Left renal pelvis (tissue), 4 donors: Measurements from ENCODE around the gene ERICH4. TPM values are rescaled to one million over a fixed set of nuclear protein-coding genes. Genes with fewer than 3 reads are reported as not detected.
"Not testable (repeated sequence)": the region's sequence is repeated elsewhere in the genome, so short reads cannot be mapped to it uniquely, and the experiment has no call there.

Experiments used
- DNase-seq, 4 donors: peaks; one replicate each; pipeline ENCODE4 v3.0.0-alpha.2; 2013; ENCODE audit warnings: low read depth in 4 of 4, low spot score in 3 of 4
- polyA plus RNA-seq, 4 donors: library from polyadenylated mRNA; unstranded; fragments of 120-200 nt; gene quantifications; one replicate each; pipeline ENCODE4 v1.2.1, GENCODE V29; 2013; ENCODE audit not compliant: insufficient read length in 4 of 4

The ERICH4 gene
- polyA plus RNA-seq, 4 donors = 0.14 to 5.2 (median 3.4) TPM

- DNase-seq = no peak
Measured at GRCh38 chr19:41433171-41433570, 9.8 kb upstream of the ERICH4 start.

- no peak for DNase-seq
Measured at GRCh38 chr19:41434450-41434849, 8.5 kb upstream of the ERICH4 start.

- not testable (repeated sequence) for DNase-seq
Measured at GRCh38 chr19:41435376-41435775, 7.6 kb upstream of the ERICH4 start.

- DNase-seq = no peak
Measured at GRCh38 chr19:41435936-41436673, 6.9 kb upstream of the ERICH4 start.

GRCh38 chr19:41436674-41436951, 6.3 kb upstream of the ERICH4 start:
- no peak for DNase-seq

GRCh38 chr19:41437944-41438574, 4.9 kb upstream of the ERICH4 start:
- DNase-seq = no peak

GRCh38 chr19:41439441-41440222, 3.3 kb upstream of the ERICH4 start, which contains the start of gene DMAC2:
Gene DMAC2 (minus strand): TSS chr19:41439912. CDS start chr19:41439899, 13 bp downstream.
- peak; percentile 87 to 95 (median 94) for DNase-seq

GRCh38 chr19:41441321-41441945, 1.5 kb upstream of the ERICH4 start:
- no peak for DNase-seq

- DNase-seq = no peak
Measured at GRCh38 chr19:41443813-41444455, 978 bp downstream of the ERICH4 start.

GRCh38 chr19:41445575-41445974, 2.6 kb downstream of the ERICH4 start:
- no peak for DNase-seq

GRCh38 chr19:41447732-41448332, 4.9 kb downstream of the ERICH4 start:
- DNase-seq = no peak

- peak in 2 of 4 donors; percentile 40 to 48 for DNase-seq
Measured at GRCh38 chr19:41449079-41449864, 6.3 kb downstream of the ERICH4 start.

GRCh38 chr19:41449865-41450178, 6.9 kb downstream of the ERICH4 start:
- DNase-seq = no peak

- no peak for DNase-seq
Measured at GRCh38 chr19:41452584-41453275, 9.8 kb downstream of the ERICH4 start.

GRCh38 chr19:41455936-41456335, 13.0 kb downstream of the ERICH4 start:
- no peak for DNase-seq

- no peak for DNase-seq
Measured at GRCh38 chr19:41456342-41456918, 13.5 kb downstream of the ERICH4 start.

- DNase-seq = no peak
Measured at GRCh38 chr19:41457241-41457640, 14.3 kb downstream of the ERICH4 start.

GRCh38 chr19:41462497-41462896, 19.5 kb downstream of the ERICH4 start:
- DNase-seq = no peak
